GM21619 (cell line): ENCODE data around the gene LTBP1.
"Not testable (repeated sequence)": the region's sequence is repeated elsewhere in the genome, so short reads cannot be mapped to it uniquely, and the experiment has no call there.

ENCODE experiments used
- ATAC-seq: cut with Tn5 transposase; IDR thresholded peaks from one replicate; pipeline ENCODE4 v1.9.1; 2021; ENCODE audit not compliant: unreplicated experiment

Gene LTBP1, protein sequence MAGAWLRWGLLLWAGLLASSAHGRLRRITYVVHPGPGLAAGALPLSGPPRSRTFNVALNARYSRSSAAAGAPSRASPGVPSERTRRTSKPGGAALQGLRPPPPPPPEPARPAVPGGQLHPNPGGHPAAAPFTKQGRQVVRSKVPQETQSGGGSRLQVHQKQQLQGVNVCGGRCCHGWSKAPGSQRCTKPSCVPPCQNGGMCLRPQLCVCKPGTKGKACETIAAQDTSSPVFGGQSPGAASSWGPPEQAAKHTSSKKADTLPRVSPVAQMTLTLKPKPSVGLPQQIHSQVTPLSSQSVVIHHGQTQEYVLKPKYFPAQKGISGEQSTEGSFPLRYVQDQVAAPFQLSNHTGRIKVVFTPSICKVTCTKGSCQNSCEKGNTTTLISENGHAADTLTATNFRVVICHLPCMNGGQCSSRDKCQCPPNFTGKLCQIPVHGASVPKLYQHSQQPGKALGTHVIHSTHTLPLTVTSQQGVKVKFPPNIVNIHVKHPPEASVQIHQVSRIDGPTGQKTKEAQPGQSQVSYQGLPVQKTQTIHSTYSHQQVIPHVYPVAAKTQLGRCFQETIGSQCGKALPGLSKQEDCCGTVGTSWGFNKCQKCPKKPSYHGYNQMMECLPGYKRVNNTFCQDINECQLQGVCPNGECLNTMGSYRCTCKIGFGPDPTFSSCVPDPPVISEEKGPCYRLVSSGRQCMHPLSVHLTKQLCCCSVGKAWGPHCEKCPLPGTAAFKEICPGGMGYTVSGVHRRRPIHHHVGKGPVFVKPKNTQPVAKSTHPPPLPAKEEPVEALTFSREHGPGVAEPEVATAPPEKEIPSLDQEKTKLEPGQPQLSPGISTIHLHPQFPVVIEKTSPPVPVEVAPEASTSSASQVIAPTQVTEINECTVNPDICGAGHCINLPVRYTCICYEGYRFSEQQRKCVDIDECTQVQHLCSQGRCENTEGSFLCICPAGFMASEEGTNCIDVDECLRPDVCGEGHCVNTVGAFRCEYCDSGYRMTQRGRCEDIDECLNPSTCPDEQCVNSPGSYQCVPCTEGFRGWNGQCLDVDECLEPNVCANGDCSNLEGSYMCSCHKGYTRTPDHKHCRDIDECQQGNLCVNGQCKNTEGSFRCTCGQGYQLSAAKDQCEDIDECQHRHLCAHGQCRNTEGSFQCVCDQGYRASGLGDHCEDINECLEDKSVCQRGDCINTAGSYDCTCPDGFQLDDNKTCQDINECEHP (N-terminal part only)

DNA sequence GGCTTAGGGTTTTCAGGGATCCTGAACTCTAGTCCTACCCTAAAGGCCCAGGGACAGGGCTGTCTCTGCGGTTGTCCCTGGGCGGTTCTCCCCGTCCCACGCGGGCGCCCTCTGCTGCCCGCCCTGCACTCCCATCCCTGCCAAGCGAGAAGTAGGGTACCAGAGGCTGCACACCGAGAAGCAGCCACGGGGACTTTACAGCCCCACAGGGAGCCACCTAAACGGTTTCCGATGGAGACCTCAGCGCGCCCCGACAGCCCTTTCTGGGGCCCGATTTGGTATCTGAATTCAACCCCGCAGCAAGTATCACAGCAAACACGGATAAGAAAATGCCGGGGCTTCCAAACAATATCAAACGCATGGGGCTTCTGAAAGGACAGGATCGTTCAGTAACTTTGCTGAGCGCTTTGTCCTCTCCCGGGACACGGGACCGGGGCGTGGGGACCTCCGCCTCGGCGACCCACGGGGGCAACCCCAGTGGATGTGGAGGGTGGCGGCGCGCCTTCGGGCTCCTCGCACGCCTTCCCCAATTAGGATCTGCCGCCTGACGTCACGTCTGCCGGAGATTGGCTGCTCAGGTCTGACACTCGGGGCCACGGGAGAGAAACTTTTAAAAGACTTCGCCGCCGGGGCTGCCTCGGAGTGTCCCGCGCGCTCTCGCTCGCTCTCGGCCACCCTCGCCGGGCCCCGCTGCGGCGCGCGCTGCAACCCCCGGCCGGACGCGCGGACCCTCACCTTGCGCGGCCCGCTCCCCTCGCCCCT is at the start of gene LTBP1:
Gene LTBP1, plus strand, starts transcription at position 640 of the 762 bp plus-strand sequence. CDS start 372 bp downstream, outside the sequence.
- ATAC-seq = peak; percentile 72

DNA sequence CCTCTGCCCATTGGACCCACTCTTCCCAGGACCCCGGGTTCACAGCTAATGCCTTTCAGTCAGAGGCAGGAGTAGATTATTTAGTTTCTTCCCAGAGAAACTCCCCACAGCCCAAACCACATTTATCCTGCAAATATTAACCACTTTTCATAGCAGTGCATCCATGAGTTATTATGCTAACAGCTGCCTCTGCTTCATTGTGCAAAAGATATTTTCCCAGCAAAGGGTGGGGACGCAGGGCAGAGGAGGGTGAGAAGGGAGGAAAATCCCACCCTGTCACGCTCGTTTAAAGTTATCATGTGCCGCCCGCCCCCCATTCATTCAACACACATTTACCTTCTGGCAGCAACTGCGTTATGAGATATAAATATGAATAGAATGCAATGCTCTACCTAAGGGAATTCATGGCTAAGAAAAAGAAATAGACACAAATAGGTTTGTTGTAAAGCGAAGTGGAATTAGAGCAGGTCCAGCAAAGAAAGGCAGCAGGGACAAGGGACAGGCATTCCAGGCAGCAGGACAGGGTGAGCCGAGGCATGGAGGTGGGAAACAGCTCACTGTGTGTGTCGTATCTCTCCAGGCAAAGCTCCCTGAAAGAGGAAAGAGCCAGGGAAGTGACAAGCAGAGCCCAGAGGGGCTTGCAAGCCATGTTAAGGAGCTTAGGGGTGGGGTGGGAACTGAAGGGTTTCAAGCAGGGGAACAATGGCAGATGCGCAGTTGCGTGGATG is 46.3 kb upstream of the LTBP1 start:
- no peak for ATAC-seq

DNA sequence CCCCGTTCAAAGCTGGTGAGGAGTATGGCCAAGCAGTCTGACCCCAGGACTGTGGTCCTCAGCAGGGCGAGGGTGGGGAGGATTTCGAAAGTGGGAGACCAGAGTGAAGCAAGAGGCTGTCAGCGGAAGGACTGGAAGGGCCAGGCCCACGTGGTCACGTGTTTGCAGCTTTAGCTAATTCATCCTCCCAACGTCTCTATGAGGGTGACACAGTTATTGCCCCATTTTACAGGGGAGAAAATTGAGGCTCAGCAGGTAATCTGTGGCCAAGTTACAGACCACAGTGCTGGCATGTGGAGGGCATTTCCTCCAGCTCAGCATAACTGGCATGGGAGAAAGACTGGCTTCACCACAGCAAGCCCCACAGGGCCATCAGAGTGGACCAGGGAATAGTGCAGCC is 45.4 kb upstream of the LTBP1 start:
- no peak for ATAC-seq

DNA sequence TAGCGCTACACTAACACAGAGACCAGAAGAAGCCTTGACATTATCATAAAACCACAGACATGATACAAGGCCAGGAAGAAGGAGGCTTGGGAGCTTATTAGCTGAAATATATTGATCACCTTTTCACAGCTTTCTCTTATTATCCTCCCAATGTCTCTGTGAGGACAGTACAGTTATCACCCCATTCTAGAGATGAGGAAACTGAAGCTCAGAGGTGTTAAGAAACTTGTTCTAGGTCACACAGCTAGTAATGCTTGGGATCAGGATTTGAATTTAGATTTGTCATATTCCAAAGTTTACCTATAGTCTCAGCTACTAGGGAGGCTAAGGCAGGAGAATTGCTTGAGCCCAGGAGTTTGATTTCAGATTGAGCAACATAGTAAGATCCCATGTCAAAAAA is 44.6 kb upstream of the LTBP1 start:
- no peak for ATAC-seq

DNA sequence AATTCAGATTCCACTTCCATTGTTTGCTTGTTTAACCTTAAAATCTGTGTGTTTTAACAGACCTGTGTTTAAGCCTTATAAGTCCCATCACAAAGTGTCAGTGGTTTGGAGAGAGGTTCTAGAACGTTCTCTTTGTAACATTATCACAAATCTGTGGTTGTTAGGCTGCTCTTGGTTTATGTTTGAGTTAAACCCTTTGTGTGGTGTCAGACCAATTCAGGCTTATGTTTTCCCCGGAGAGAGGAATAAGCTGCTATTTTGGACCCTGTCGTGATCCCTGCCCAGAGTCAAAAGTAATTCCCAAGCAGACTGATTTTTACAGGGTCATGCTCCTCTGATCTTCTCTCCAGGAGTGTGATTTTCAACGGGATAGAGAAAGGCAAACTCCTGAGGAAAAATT is 43.8 kb upstream of the LTBP1 start:
- no peak for ATAC-seq

DNA sequence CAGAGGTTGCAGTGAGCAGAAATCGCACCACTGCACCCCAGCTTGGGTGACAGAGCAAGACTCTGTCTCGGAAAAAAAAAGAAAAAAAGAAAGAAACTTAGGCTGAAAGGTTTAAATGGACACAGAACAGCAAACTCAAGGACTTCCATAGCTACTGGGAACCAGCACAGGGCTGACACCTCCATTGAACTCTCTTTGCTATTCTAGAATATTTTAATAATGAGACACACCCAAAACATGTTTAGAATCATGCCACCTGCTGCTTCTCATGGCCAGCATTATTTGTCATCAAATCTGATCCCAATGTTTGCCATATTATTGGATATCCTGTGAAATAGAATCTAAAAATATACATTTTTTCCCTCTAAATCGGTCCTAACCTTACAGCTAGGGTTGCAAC is 42.7 kb upstream of the LTBP1 start:
- ATAC-seq = no peak

DNA sequence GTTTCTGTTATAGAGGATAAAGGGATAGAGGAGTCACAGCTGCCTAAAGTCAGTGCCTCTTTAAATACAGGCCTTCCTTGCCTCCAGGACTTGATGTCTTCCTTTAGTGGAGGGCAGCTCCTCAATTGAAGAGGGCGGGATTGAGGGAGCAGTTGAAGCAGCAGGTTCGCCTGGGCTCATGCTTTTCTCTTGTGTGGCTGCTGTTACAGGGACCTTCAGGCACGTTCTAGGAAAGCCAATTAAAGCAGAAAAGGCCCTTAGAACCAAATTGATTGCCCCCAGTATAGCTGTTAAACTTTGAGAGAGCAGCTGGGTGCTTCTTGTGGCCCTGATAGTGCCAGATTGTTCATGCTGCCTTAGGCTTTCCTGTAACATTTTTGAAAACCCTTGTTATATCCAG is 42.0 kb upstream of the LTBP1 start:
- ATAC-seq = no peak

DNA sequence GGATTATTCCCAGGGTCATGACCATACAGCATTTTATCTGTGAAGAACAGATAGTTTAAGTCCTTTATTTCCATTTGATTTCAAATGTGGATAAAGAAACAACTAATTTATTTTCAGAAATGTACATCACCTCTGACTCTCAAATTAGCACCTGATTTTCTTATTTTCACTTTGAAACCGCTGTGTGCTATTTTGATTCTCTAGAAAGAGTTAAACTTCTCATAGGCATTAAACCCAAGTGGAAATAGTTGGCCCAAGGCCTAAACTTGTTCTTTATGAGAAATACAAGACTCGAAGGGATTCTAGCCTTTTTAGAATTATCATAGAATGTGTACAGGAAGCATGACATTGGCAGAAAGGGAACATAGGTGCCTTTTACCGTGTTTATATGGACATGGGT is 41.5 kb upstream of the LTBP1 start:
- ATAC-seq = no peak

DNA sequence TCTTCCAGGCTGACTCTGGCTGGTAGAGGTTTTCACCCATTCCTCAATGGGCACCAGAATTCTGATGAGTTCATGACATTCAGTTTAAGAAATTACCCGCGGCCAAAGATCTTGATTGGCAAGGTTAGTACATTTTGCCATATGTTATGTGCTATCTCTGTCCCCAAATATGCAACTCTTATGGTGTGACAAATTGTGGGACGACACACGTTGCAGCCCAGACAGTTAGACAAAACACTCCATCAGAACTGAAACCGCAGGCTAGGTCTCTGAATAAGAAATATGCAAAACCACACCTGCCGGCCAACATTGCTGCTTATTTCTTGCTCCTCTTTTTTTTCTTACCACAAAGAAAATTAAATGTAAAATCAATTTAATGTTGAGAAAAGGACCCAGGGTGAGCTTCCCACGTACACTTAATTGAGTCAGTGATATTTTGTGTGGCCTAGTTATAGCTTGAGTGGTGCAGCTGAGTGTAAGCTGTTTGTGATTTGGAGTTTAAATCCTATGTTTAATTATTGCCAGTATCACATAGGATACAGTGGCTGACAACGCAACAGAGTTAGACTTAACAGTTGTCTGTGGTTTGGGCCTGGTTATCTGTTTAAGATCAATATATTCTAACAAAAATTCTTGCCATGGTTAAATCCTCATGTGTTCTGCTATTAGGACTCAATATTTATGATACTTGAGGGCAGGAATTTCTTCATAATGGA is 35.7 kb upstream of the LTBP1 start:
- peak; percentile 94 for ATAC-seq

DNA sequence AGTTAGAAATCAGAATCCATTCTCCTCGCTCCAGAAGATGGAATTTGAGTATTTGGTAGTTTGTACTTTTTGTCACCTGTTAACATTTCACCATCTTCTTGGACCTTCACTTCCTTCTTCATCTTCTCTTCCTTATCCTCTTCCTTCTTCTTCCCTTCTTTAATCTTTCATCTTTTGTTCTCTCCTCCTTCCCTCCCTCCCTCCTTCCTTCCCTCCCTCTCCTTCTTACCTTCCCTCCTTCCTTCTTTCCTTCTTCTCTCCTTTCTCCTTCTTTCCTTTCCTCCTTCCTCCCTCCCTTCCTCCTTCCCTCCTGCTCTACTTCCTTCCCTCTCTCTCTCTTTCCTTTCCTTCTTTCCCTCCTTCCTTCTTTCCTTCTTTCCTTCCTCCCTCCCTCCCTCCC is 31.1 kb upstream of the LTBP1 start:
- no peak for ATAC-seq

DNA sequence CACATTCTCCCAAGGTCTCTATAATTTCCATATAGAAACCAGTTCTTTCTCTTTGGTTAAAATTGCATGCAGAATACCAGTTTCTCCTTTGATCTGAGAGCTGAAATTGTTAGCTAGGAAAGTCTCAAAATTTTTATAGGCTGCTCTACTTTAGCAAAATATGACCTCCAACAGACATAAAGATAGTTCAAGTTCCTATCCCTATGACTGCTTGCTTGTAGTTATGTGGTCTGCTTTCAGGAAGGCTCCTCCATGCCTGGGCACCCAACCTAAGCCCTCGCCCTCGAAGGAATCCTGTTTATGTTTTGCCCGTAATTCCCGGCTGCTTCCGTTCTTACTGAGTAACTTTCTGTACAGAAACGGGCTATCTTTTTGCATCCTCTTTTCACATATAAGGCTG is 28.0 kb upstream of the LTBP1 start:
- no peak for ATAC-seq

DNA sequence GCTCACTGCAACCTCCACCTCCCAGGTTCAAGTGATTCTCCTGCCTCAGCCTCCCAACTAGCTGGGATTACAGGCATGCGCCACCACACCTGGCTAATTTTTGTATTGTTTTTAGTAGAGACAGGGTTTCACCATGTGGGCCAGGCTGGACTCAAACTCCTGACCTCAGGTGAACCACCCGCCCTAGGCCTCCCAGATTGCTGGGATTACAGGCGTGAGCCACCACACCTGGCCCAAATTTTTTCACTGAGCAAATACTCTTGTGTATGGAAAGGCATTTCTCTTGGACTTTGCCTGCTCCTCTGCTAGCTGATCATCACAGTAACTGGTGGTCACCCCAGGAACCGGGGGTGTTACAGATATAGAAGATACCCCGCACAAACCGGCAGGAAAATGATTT is 26.9 kb upstream of the LTBP1 start:
- not testable (repeated sequence) for ATAC-seq

DNA sequence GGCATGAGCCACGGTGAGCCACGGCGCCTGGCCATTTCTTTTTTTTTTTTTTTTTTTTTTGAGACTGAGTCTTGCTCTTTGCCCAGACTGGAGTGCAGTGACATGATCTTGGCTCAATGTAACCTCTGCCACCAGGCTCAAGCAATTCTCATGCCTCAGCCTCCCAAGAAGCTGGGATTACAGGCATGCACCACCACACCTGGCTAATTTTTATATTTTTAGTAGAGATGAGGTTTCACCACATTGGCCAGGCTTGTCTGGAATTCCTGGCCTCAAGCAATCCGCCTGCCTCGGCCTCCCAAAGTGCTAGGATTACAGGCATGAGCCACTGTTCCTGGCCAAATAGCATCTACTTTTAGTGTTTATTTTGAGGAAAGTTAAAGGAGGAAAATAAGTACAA is 25.3 kb upstream of the LTBP1 start:
- not testable (repeated sequence) for ATAC-seq

DNA sequence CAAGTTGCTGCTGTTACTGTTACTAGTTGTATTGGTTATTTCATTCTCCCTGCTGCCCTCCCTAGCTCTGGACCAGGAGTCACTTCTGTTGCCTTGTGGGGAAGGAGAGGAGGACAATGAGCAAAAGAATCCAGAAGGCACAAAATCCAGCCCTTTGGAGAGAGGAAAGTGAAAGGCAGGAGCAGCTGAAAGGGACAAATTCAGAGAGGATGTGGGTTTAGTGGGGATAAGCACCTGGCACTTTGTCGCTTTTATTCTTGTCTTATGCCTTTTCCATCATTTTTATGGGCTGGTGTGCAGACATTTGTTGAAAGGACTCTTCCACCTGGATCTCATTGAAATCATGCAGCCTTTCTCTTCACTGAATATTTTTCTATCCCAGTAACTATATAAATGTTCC is 24.3 kb upstream of the LTBP1 start:
- no peak for ATAC-seq

DNA sequence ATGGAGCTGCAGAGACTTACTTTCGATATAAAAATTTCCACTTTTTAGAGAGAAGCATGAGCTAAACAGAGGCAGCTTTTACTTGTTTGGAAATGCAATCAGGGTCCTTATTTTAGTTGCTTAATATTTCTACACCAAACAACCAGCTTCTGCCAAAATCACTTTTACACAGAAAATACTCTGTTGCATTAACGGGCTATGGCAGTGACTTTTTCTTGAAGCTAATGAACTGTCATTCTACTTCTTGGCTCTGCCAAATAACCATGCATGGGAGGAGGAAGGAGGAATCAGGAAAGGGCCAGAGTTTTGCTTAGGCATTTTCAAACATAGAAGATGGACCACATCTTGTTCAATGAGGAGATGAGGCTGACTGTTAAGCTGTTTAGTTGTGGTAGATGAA is 23.6 kb upstream of the LTBP1 start:
- no peak for ATAC-seq

DNA sequence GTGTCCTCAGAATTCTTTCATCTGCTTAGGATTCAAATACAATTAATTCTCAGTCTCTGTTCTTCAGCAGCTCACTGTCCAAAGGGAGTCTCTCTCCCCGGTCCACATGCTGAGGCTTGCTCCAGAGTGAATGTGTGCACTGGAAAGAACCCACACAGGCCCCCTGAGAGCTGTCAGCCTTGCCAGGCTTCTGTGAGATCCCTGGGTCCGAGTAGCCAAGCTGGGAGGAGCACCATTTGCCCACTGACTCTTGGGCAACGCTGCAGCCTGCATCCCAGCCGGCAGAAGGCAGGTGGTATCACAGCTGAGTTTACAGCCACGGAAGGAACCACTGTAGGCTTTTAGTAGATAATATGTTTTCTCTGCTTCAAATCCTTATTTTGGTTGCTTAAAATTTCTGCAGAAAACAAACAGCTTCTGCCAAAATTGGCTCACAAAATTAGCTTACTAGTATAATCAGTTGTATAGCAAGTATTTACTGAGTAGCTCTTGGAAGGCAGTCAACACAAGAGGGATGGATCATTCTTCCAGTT is 21.4 kb upstream of the LTBP1 start:
- ATAC-seq = no peak

DNA sequence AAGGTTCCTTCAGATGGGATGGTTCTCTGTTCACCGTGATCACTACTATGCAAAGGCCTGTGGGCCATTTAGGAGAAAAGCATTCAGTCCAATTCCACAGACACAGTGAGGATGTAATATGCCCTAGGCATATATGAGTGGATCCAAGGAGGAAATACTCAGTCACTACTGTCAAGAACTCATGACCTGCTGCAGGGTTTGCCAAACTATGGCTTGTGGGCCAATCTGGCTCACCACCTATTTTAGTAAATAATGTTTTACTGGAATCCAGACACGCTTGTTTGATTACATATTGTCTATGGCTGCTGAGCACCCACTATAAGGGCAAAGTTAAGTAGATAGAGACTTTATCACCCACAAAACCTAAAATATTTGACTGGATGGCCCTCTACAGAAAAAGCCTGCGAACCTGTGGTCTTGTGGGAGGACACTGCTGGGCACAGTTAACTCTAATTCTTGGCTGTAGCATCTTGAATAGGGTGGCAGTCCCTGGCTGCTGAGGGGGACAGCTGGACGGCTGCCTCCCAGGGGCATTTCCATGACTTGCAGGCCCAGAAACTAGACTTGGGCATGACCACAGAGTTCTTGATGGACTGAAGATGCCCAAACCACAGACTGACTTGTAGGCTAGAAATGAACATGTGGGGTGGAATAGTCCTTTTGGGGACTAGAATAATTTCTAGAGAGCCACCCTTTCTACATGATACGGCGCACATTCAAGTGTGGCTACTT is 20.6 kb upstream of the LTBP1 start:
- no peak for ATAC-seq

DNA sequence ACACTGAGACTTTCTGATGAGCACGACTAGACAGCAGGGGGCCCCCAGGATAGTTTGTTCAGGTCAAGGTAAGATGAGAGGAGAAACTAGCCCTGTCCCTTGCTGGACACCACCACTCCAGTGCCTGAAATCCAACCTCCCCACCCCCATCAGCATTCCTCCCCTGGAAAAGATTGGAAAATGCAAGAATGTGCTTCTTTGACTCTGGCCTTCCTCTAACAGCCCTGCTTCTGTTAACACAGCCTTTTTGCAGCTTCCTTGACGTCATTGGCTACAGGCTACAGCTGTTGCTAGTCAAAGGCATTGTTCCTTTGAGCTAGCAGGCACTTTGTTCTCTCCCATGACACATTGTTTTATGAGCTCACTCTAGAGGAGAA is 20.1 kb upstream of the LTBP1 start:
- ATAC-seq = no peak

DNA sequence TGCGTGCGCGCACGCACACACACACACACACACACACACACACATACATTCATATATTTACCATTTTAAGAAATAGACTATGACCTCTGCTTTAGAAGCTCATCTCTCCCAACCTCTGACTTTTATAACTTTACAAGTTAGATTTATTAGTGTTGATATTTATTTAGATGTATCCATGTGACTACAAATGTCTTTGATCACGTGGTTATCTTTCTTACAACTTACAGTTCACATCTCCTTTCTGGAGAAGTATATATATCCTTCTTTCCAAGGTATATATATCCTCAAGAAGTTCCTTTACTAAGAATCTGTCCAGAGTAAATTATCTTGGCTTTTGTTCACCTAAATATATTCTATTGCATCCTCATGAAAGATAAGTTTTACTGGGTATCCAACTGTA is 16.3 kb upstream of the LTBP1 start:
- ATAC-seq = no peak
